ENCODE measurements around the gene ACIN1. TPM values are rescaled to one million over a fixed set of nuclear protein-coding genes. Genes with fewer than 3 reads are reported as not detected.

ACIN1 gene
- total RNA-seq, 2 experiments from 2014 or later = 132 to 139 TPM

GRCh38 chr14:23047034-23047634 is 47.8 kb downstream of the ACIN1 start:
- intact Hi-C loops (cut with micrococcal nuclease) = no loop called here
- H3K36me3 Mint-ChIP-seq (ENCODE audit: low read depth) = no peaks in the 10 kb centered on the region
- POLR2A ChIA-PET = interaction anchor here (1.1 kb wide), 1 partner anchor 39 kb away, joined by 3 read pairs; no protein-coding TSS in a partner anchor

GRCh38 chr14:23045419-23046357 is 49.2 kb downstream of the ACIN1 start:
- POLR2A ChIA-PET = no interaction called here
- no peak for DNase-seq
- CTCF ChIA-PET = interaction anchor here (2.0 to 2.1 kb wide), 2 partner anchors 59 to 72 kb away, joined by 5 to 8 read pairs; no protein-coding TSS in a partner anchor
- TF ChIP-seq CTCF (IDR thresholded peaks at IDR 0.05) = no peak
- H3K36me3 Mint-ChIP-seq (ENCODE audit: low read depth) = no peaks in the 10 kb centered on the region
- no peak for ATAC-seq
- intact Hi-C loops (cut with micrococcal nuclease) = no loop called here
- no peaks in the 10 kb centered on the region for H3K9me3 Mint-ChIP-seq
- H3K27me3 Mint-ChIP-seq = peaks cover 2% of the 10 kb centered on the region
- no peak overlapping the region for H3K4me3 Mint-ChIP-seq
- H3K4me1 Mint-ChIP-seq (ENCODE audit: low read depth) = no peaks in the 10 kb centered on the region
- H3K27ac Mint-ChIP-seq = no peak overlapping the region

More at GRCh38 chr14:23047034-23047634, 47.8 kb downstream of the ACIN1 start:
- peaks cover 2% of the 10 kb centered on the region for H3K27me3 Mint-ChIP-seq
- no peaks in the 10 kb centered on the region for H3K9me3 Mint-ChIP-seq
- no peak for DNase-seq
- no peak for ATAC-seq
- H3K4me3 Mint-ChIP-seq = no peak overlapping the region
- CTCF ChIA-PET = interaction anchor here (1.2 to 2.1 kb wide), 4 partner anchors 11 to 74 kb away, joined by 3 to 8 read pairs (median 4); partner anchors contain the start of gene CDH24
- H3K27ac Mint-ChIP-seq = no peak overlapping the region
- H3K4me1 Mint-ChIP-seq (ENCODE audit: low read depth) = no peaks in the 10 kb centered on the region
- TF ChIP-seq CTCF (IDR thresholded peaks at IDR 0.05) = no peak

- Mint-ChIP-seq H3K4me3 (no peak overlapping the region), H3K36me3 (ENCODE audit: low read depth) (no peaks in the 10 kb centered on the region), H3K4me1 (ENCODE audit: low read depth) (no peaks in the 10 kb centered on the region), H3K27me3 (peaks cover 2% of the 10 kb centered on the region), H3K27ac (no peak overlapping the region), H3K9me3 (no peaks in the 10 kb centered on the region)
- no peak for TF ChIP-seq CTCF (IDR thresholded peaks at IDR 0.05)
- DNase-seq = no peak
- ChIA-PET POLR2A (no interaction called here), CTCF (interaction anchor here (1.5 to 2.6 kb wide), 2 partner anchors 13 to 50 kb away, joined by 4 to 12 read pairs; no protein-coding TSS in a partner anchor)
- no peak for ATAC-seq
- intact Hi-C loops (cut with micrococcal nuclease) = no loop called here
Observed at GRCh38 chr14:23044840-23045239, 50.1 kb downstream of the ACIN1 start.

GRCh38 chr14:23043754-23044153 is 51.2 kb downstream of the ACIN1 start:
- ATAC-seq (no peak), DNase-seq (no peak)
- intact Hi-C loops (cut with micrococcal nuclease) = no loop called here
- TF ChIP-seq CTCF (IDR thresholded peaks at IDR 0.05) = no peak
- H3K4me1 Mint-ChIP-seq (ENCODE audit: low read depth) = no peaks in the 10 kb centered on the region
- CTCF ChIA-PET = interaction anchor here (1.0 to 2.6 kb wide), 6 partner anchors 14 to 81 kb away, joined by 3 to 12 read pairs (median 4); partner anchors contain the start of gene AJUBA
- no peaks in the 10 kb centered on the region for H3K36me3 Mint-ChIP-seq (ENCODE audit: low read depth)
- H3K9me3 Mint-ChIP-seq = no peaks in the 10 kb centered on the region
- no peak overlapping the region for H3K4me3 Mint-ChIP-seq
- peaks cover 2% of the 10 kb centered on the region for H3K27me3 Mint-ChIP-seq
- no peak overlapping the region for H3K27ac Mint-ChIP-seq
- POLR2A ChIA-PET = interaction anchor here (1.6 kb wide), 2 partner anchors 10 to 37 kb away, joined by 4 to 5 read pairs; no protein-coding TSS in a partner anchor

All from activated CD8-positive, alpha-beta T cell treated with anti-CD3 and anti-CD28 coated beads for 36 hours (primary cell).